Measurements from ENCODE around the gene GUCA1A.

Gene GUCA1A

GRCh38 chr6:42173101-42173500 is at the start of gene GUCA1A:
GUCA1A (plus strand) TSS chr6:42173364; CDS start chr6:42173614, 250 bp downstream.
- DNase-seq (ENCODE audit: low read depth): no peak
- TF ChIP-seq CTCF (IDR thresholded peaks at IDR 0.05; ENCODE audit: control insufficient read depth, insufficient read depth, low read depth, low read length, missing control alignments): no peak
- H3K4me3 ChIP-seq (ENCODE audit: control insufficient read depth, low read depth, low read length): no peak within 1 kb of the TSS

- DNase-seq (ENCODE audit: low read depth): no peak
- TF ChIP-seq CTCF (IDR thresholded peaks at IDR 0.05; ENCODE audit: control insufficient read depth, insufficient read depth, low read depth, low read length, missing control alignments): no peak
- H3K4me3 ChIP-seq (ENCODE audit: control insufficient read depth, low read depth, low read length): no peak overlapping the region
Observed at GRCh38 chr6:42123379-42124103, 49.6 kb upstream of the GUCA1A start.

GRCh38 chr6:42124223-42124836 is 48.8 kb upstream of the GUCA1A start:
- H3K4me3 ChIP-seq (ENCODE audit: control insufficient read depth, low read depth, low read length): no peak overlapping the region
- no peak for TF ChIP-seq CTCF (IDR thresholded peaks at IDR 0.05; ENCODE audit: control insufficient read depth, insufficient read depth, low read depth, low read length, missing control alignments)
- DNase-seq (ENCODE audit: low read depth): no peak

GRCh38 chr6:42125231-42125630 is 47.9 kb upstream of the GUCA1A start:
- no peak for TF ChIP-seq CTCF (IDR thresholded peaks at IDR 0.05; ENCODE audit: control insufficient read depth, insufficient read depth, low read depth, low read length, missing control alignments)
- DNase-seq (ENCODE audit: low read depth): no peak
- H3K4me3 ChIP-seq (ENCODE audit: control insufficient read depth, low read depth, low read length): no peak overlapping the region

GRCh38 chr6:42125663-42126062 is 47.5 kb upstream of the GUCA1A start:
- no peak for DNase-seq (ENCODE audit: low read depth)
- no peak overlapping the region for H3K4me3 ChIP-seq (ENCODE audit: control insufficient read depth, low read depth, low read length)
- TF ChIP-seq CTCF (IDR thresholded peaks at IDR 0.05; ENCODE audit: control insufficient read depth, insufficient read depth, low read depth, low read length, missing control alignments): no peak

GRCh38 chr6:42128460-42129359 is 44.5 kb upstream of the GUCA1A start:
- TF ChIP-seq CTCF (IDR thresholded peaks at IDR 0.05; ENCODE audit: control insufficient read depth, insufficient read depth, low read depth, low read length, missing control alignments): no peak
- DNase-seq (ENCODE audit: low read depth): no peak
- H3K4me3 ChIP-seq (ENCODE audit: control insufficient read depth, low read depth, low read length): no peak overlapping the region

Measured in AG09309 (cell line).